Smooth muscle cell (in vitro differentiated cells): ENCODE data around the gene PALM3. TPM values are rescaled to one million over a fixed set of nuclear protein-coding genes. Genes with fewer than 3 reads are reported as not detected.
"Not testable (repeated sequence)": the region's sequence is repeated elsewhere in the genome, so short reads cannot be mapped to it uniquely, and the experiment has no call there.

ENCODE experiments used
- DNase-seq: peaks from one replicate; lab custom pipeline; 2025; ENCODE audit not compliant: unreplicated experiment; lab: John Stamatoyannopoulos, UW
- H2AFZ ChIP-seq: fragments of 200-600 bp; sonication (generic); 2 replicates; pipeline ENCODE4 v1.6.0; 2016; ENCODE audit warnings: antibody characterized with exemption, low read depth, mild to moderate bottlenecking
- H3F3A ChIP-seq: fragments of 200-600 bp; sonication (generic); 2 replicates; pipeline ENCODE4 v1.6.0; 2017; ENCODE audit warnings: antibody characterized with exemption, low read depth
- H3K27ac ChIP-seq: fragments of 200-600 bp; sonication (generic); 2 replicates; pipeline ENCODE4 v1.5.1; 2016; ENCODE audit warnings: low read depth, mild to moderate bottlenecking
- H3K27me3 ChIP-seq: fragments of 200-600 bp; sonication (generic); 2 replicates; pipeline ENCODE4 v1.6.1; 2016; ENCODE audit warnings: low read depth, mild to moderate bottlenecking
- H3K36me3 ChIP-seq: fragments of 200-600 bp; sonication (generic); 2 replicates; pipeline ENCODE4 v1.5.1; 2016; ENCODE audit warnings: low read depth
- H3K4me1 ChIP-seq: fragments of 200-600 bp; sonication (generic); 2 replicates; pipeline ENCODE4 v1.5.1; 2016; ENCODE audit warnings: low read depth
- H3K4me2 ChIP-seq: fragments of 200-600 bp; sonication (generic); 2 replicates; pipeline ENCODE4 v1.6.0; 2016; ENCODE audit warnings: mild to moderate bottlenecking
- H3K4me3 ChIP-seq: fragments of 200-600 bp; sonication (generic); 2 replicates; pipeline ENCODE4 v1.5.1; 2016; ENCODE audit warnings: mild to moderate bottlenecking
- H3K79me2 ChIP-seq: fragments of 200-600 bp; sonication (generic); 2 replicates; pipeline ENCODE4 v1.6.0; 2016; ENCODE audit warnings: low read depth, mild to moderate bottlenecking
- H3K9ac ChIP-seq: fragments of 200-600 bp; sonication (generic); 2 replicates; pipeline ENCODE4 v1.6.0; 2016; ENCODE audit warnings: low read depth
- H3K9me3 ChIP-seq: fragments of 200-600 bp; sonication (generic); replicated peaks from 2 replicates; pipeline ENCODE4 v1.5.1; 2016; ENCODE audit warnings: low read depth
- H4K20me1 ChIP-seq: fragments of 200-600 bp; sonication (generic); 2 replicates; pipeline ENCODE4 v1.6.0; 2016; ENCODE audit warnings: low read depth
- WGBS: methylation state at CpG from one replicate; pipeline ENCODE4 v1.1.7; 2016; ENCODE audit warnings: low lambda C conversion rate; 5-methylcytosine and 5-hydroxymethylcytosine counted together
- polyA plus RNA-seq: library from polyadenylated mRNA; unstranded; fragments of >200 nt; fragmentation: Nextera tagmentation; extraction: Ambion mirVana; gene quantifications from 2 replicates; pipeline ENCODE4 v1.2.1, GENCODE V29; 2016
- total RNA-seq: library from RNA; depleted of rRNA; stranded (reverse); fragments of >200 nt; gene quantifications from 2 replicates; pipeline ENCODE4 v1.2.3, GENCODE V29; 2014
- TF ChIP-seq, protein P1 (sequence below): fragments of 200-600 bp; sonication (generic); IDR thresholded peaks from 2 replicates; pipeline ENCODE4 v1.5.1; 2017; ENCODE audit warnings: borderline replicate concordance, mild to moderate bottlenecking, antibody characterized with exemption; ENCODE audit not compliant: insufficient read depth, poor library complexity, severe bottlenecking

The PALM3 gene
- total and polyA plus RNA-seq, 2 experiments from 2014 or later = 0.55 TPM; not detected in 1

DNA sequence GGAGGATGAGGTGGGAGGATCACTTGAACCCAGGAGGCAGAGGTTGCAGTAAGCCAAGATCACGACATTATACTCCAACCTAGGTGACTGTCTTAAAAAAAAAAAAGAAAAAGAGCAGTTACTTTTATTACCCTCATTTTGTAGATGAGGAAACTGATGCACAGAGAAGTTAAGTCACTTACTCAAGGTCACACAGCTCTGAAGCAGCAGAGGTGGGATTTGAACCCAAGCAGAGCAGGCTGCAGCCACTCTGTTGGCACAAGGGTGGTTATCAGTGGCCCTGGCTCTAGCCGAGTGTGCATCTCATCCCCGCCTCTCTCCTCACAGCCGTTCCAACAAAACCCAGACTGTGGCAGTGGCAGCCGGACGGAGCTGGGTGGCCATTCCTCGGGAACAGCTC, 22.7 kb downstream of the PALM3 start:
- no peak overlapping the region for H2AFZ ChIP-seq
- no peak overlapping the region for H3K4me3 ChIP-seq
- no peak for DNase-seq
- H3K9ac ChIP-seq = no peak overlapping the region
- TF ChIP-seq, protein P1, sequence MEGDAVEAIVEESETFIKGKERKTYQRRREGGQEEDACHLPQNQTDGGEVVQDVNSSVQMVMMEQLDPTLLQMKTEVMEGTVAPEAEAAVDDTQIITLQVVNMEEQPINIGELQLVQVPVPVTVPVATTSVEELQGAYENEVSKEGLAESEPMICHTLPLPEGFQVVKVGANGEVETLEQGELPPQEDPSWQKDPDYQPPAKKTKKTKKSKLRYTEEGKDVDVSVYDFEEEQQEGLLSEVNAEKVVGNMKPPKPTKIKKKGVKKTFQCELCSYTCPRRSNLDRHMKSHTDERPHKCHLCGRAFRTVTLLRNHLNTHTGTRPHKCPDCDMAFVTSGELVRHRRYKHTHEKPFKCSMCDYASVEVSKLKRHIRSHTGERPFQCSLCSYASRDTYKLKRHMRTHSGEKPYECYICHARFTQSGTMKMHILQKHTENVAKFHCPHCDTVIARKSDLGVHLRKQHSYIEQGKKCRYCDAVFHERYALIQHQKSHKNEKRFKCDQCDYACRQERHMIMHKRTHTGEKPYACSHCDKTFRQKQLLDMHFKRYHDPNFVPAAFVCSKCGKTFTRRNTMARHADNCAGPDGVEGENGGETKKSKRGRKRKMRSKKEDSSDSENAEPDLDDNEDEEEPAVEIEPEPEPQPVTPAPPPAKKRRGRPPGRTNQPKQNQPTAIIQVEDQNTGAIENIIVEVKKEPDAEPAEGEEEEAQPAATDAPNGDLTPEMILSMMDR = no peak
- no peaks in the 10 kb centered on the region for H3K9me3 ChIP-seq
- H3K4me2 ChIP-seq = no peak overlapping the region
- H3K36me3 ChIP-seq = no peaks in the 10 kb centered on the region
- no peak overlapping the region for H3K27ac ChIP-seq
- H3K4me1 ChIP-seq = no peaks in the 10 kb centered on the region
- H4K20me1 ChIP-seq = no peaks in the 10 kb centered on the region
- H3K27me3 ChIP-seq = no peaks in the 10 kb centered on the region
- H3K79me2 ChIP-seq = no peaks in the 10 kb centered on the region
- 79% methylated on average over 6 of the region's 7 CpGs for WGBS
- H3F3A ChIP-seq = no peaks in the 10 kb centered on the region

DNA sequence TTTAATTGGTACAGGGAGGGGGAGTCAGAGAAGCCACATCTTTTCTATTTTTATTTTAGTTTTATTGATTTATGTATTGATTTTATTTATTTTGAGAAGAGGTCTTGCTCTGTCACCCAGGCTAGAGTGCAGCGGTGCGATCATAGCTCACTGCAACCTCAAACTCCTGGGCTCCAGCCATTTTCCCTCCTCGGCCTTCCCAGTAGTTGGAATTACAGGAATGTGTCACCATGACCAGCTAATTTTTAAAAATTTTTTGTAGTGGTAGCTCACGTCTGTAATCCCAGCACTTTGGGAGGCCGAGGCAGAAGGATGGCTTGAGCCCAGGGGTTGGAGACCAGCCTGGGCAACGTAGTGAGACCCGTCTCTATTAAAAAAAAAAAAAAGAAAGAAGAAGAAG, 26.2 kb downstream of the PALM3 start:
- Histone ChIP-seq H3K27me3 (no peaks in the 10 kb centered on the region), H3K4me3 (no peak overlapping the region), H4K20me1 (no peaks in the 10 kb centered on the region), H3K9me3 (no peaks in the 10 kb centered on the region), H3K27ac (no peak overlapping the region), H3F3A (no peaks in the 10 kb centered on the region), H2AFZ (no peak overlapping the region), H3K79me2 (no peaks in the 10 kb centered on the region), H3K36me3 (no peaks in the 10 kb centered on the region), H3K9ac (no peak overlapping the region), H3K4me2 (no peak overlapping the region), H3K4me1 (peaks cover 9% of the 10 kb centered on the region)
- DNase-seq = no peak
- 72% methylated on average over 7 of the region's 7 CpGs for WGBS
- TF ChIP-seq, protein P1 = no peak

GRCh38 chr19:14035159-14035558, 26.7 kb downstream of the PALM3 start:
- not testable (repeated sequence) for H3K4me2 ChIP-seq, H4K20me1 ChIP-seq, H3K79me2 ChIP-seq, H3K27me3 ChIP-seq, H3K4me3 ChIP-seq, H3K27ac ChIP-seq, H3K4me1 ChIP-seq, H3K36me3 ChIP-seq, H3K9ac ChIP-seq, H2AFZ ChIP-seq, DNase-seq, H3K9me3 ChIP-seq, H3F3A ChIP-seq
- 92% methylated on average over 12 of the region's 12 CpGs for WGBS

DNA sequence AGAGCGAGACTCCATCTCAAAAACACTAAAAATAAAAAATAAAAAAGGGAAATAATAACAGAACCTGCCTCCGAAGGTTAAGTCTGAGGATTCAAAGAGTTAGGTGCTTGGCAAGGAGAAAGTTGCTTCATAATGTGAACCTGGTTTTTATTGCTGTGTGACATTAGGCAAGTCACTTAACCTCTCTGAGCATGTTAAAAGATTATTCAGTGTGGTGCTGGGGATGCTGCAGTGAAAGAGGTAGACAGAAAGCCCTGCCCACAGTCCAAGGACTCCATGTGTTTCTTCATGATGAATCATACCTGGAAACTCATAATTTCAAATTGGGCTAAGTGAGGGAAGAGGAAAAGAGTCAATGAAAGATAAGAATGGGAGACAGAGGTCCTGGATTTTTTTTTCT, 27.9 kb downstream of the PALM3 start:
- Histone ChIP-seq H3K4me2 (no peak overlapping the region), H3K9me3 (no peaks in the 10 kb centered on the region), H3K4me1 (peaks cover 9% of the 10 kb centered on the region), H3K4me3 (no peak overlapping the region), H3K27me3 (no peaks in the 10 kb centered on the region), H3K36me3 (no peaks in the 10 kb centered on the region), H2AFZ (no peak overlapping the region), H3K79me2 (no peaks in the 10 kb centered on the region), H3K27ac (no peak overlapping the region), H4K20me1 (no peaks in the 10 kb centered on the region), H3K9ac (no peak overlapping the region), H3F3A (no peaks in the 10 kb centered on the region)
- 98% methylated on average over 2 of the region's 2 CpGs for WGBS
- no peak for DNase-seq
- TF ChIP-seq, protein P1 = no peak
